Measurements from ENCODE around the gene CATSPERB.
"Not testable (repeated sequence)": the region's sequence is repeated elsewhere in the genome, so short reads cannot be mapped to it uniquely, and the experiment has no call there.

Gene CATSPERB

GRCh38 chr14:91694643-91695042 lies 37.2 kb downstream of the CATSPERB start:
- no peak for DNase-seq (ENCODE audit: low read depth)
- no peak overlapping the region for H3K4me3 ChIP-seq (ENCODE audit: low read length)
- TF ChIP-seq, protein P1, sequence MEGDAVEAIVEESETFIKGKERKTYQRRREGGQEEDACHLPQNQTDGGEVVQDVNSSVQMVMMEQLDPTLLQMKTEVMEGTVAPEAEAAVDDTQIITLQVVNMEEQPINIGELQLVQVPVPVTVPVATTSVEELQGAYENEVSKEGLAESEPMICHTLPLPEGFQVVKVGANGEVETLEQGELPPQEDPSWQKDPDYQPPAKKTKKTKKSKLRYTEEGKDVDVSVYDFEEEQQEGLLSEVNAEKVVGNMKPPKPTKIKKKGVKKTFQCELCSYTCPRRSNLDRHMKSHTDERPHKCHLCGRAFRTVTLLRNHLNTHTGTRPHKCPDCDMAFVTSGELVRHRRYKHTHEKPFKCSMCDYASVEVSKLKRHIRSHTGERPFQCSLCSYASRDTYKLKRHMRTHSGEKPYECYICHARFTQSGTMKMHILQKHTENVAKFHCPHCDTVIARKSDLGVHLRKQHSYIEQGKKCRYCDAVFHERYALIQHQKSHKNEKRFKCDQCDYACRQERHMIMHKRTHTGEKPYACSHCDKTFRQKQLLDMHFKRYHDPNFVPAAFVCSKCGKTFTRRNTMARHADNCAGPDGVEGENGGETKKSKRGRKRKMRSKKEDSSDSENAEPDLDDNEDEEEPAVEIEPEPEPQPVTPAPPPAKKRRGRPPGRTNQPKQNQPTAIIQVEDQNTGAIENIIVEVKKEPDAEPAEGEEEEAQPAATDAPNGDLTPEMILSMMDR (conservative IDR thresholded peaks at IDR 0.05; ENCODE audit: low read depth, low read length), result no peak

DNA sequence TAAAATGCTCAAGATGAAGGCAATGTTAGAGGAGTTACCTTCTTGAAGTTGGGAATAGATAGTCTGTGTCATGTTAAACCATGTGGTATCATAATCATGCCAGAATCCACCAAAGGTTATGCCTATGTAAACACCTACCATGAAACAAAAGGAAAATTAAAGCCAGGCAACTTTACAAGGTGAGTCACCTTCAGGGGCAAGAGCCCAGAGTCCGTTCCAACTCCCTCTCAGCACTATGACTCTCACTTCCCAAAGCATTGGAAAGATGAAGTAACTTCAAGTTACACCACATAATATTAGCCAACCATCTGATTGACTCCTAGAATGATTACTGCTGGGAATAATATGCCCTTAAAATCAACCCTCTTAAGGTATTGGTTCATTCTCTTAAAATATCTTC lies 38.5 kb downstream of the CATSPERB start:
- no peak overlapping the region for H3K4me3 ChIP-seq (ENCODE audit: low read length)
- no peak for DNase-seq (ENCODE audit: low read depth)
- TF ChIP-seq, protein P1 (conservative IDR thresholded peaks at IDR 0.05; ENCODE audit: low read depth, low read length), result no peak

DNA sequence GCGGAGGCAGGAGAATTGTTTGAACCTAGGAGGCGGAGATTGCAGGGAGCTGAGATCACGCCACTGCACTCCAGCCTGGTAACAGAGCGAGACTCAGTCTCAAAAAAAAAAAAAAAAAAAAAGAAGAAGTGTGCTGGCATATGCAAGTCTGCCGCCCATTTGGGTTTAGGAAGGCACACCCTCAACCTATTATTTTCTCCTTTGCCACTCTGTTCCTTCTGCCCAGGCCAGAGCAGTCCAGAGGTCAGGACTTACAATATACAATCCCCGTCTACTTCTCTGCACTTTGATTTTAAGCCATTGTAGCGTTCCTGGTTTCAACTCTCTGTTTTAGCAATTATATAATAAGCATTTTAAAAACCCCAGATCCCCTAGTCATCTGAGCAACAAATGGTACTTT lies 39.8 kb downstream of the CATSPERB start:
- no peak for DNase-seq (ENCODE audit: low read depth)
- no peak overlapping the region for H3K4me3 ChIP-seq (ENCODE audit: low read length)
- TF ChIP-seq, protein P1 (conservative IDR thresholded peaks at IDR 0.05; ENCODE audit: low read depth, low read length), result no peak

- TF ChIP-seq, protein P1 (conservative IDR thresholded peaks at IDR 0.05; ENCODE audit: low read depth, low read length), result no peak
- no peak for DNase-seq (ENCODE audit: low read depth)
- no peak overlapping the region for H3K4me3 ChIP-seq (ENCODE audit: low read length)
Observed at GRCh38 chr14:91689608-91690007, 42.3 kb downstream of the CATSPERB start.

GRCh38 chr14:91687436-91687835 lies 44.5 kb downstream of the CATSPERB start:
- not testable (repeated sequence) for H3K4me3 ChIP-seq (ENCODE audit: low read length); DNase-seq (ENCODE audit: low read depth)

GRCh38 chr14:91685600-91685999 lies 46.3 kb downstream of the CATSPERB start:
- TF ChIP-seq, protein P1 (conservative IDR thresholded peaks at IDR 0.05; ENCODE audit: low read depth, low read length), result no peak
- DNase-seq (ENCODE audit: low read depth), result no peak
- no peak overlapping the region for H3K4me3 ChIP-seq (ENCODE audit: low read length)

DNA sequence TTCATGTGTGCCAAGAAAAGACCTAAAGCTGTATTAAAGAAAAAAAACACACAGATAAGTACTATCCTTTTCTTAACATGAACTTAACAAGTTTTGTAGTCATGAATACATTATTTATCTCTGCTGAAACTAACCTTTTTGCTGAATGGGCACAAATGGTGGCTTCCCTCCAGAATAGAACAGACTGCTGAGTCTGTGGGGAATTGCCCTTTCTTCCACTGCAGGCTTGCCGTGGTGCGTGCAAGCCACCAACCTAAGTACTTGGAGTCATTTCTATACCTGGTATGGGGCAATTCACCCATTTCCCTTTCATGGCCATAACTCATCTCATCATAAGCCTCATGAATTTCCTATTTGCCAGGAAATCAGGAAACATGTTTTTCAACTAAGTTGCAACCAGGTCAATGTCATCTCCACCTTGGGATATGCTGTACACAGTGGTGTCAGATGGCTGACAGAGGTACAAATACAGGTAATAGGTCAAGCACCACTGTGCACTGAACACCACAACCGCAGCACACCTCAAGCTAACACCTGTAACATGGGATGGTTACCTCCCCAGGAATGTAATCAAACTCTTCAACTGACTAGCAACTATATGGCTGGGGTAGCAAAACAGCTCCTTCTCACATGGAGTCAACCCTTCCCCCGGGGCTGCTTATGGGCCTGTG lies 49.9 kb downstream of the CATSPERB start:
- TF ChIP-seq, protein P1 (conservative IDR thresholded peaks at IDR 0.05; ENCODE audit: low read depth, low read length), result no peak
- H3K4me3 ChIP-seq (ENCODE audit: low read length), result no peak overlapping the region
- no peak for DNase-seq (ENCODE audit: low read depth)
